ENCODE measurements around the gene NTSR1.

The NTSR1 gene

DNA sequence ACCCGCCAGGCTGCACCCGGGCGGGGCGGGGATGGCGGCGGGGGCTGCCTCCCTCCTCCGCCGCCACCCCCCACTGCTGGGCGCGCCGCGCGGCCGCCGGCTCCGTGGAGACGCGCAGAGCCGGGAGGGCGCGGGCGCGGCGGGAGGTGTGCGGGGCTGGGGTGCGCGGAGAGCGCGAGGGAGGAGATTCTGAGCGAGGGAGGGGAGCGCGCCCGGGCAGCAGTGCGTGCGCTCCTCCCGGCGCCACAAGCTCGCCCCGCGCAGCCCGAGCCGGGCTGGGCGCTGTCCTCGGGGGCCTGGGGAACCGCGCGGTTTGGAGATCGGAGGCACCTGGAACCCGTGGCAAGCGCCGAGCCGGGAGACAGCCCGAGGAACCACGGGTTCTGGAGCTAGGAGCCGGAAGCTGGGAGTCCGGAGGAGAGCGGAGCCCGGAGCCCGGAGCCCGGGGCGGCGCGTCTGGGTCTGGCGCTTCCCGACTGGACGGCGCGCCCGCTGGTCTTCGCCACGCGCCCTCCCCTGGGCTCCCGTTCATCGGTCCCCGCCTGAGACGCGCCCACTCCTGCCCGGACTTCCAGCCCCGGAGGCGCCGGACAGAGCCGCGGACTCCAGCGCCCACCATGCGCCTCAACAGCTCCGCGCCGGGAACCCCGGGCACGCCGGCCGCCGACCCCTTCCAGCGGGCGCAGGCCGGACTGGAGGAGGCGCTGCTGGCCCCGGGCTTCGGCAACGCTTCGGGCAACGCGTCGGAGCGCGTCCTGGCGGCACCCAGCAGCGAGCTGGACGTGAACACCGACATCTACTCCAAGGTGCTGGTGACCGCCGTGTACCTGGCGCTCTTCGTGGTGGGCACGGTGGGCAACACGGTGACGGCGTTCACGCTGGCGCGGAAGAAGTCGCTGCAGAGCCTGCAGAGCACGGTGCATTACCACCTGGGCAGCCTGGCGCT lies at the start of gene NTSR1:
NTSR1 (plus strand) TSS at position 246 of the 946 bp plus-strand sequence; CDS start at position 618, 372 bp downstream.
- no peak for DNase-seq

DNA sequence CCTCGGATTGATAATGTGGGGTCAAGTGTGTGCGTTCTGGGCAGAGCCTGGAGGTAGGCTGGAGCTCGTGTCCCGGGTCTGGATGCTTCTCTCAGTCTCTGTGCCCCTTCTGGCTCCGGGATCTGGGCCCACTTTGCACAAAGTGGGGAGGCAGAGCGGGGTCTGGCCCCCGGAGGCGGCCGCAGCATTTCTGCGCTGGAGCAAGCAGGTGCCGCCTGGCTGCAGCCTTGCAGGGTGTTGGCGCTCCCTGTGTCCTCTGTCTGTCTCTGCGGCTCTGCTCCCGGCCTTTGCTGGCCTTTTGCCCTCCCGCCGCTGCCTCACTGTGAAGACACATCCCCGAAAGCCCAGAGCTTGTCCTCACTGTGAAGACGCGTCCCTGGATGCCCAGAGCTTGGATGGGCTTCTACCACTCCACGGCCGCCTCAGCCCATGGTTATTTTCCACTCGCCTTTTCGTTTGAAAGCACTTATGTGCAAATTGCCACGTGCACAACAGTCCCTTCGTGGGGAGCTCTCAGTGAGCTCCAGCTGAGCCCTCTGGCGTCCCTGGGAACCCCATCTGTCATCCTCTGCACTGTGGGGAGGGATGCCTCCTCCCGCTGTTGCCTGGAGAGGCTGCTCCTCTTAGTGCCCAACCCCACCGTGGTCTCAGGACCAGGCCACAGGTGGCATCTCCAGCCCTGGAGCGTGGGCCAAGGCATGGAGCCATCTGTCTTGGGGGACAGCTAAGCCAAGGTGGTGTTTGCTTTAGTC lies 49.0 kb upstream of the NTSR1 start:
- DNase-seq = no peak

DNA sequence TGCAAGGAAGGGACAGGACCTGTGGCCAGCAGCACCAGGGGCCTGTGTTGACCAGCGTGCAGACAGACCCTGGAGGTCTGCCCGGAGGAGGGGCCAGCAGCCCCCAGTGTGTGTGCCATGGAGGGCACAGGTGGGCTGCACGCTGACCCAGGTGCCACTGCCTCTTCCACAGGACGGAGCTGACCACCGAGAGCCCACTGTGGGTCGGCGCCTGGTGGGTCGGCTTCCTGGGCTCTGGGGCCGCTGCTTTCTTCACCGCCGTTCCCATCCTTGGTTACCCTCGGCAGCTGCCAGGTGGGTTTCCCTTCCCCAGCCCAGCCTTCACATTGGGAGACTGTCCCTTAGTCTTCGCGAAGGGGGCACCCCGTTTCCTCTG lies 48.4 kb upstream of the NTSR1 start:
- no peak for DNase-seq

- DNase-seq = no peak
These were observed 47.9 kb upstream of the NTSR1 start for GRCh38 chr20:62660768-62661167.

DNA sequence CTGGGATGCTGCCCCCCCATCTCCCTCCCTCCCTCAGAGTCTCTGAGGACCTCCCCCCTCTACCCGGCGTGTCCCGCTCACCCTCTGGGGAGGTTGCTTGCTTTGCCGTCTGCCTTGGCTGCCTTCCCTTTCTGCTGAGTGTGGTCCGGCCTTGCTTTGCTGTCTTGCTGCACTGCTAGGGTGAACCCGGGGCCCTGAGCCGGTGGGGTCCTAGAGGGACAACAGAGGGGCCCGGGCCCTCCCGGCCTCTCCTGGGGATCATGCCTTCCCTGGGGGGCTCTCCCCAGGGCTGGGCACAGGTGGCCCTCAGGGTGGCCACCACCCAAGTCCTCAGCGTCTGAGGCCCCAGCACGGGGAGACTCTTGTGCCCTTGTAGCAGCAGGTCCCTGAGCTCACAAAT lies 47.0 kb upstream of the NTSR1 start:
- DNase-seq = no peak

DNA sequence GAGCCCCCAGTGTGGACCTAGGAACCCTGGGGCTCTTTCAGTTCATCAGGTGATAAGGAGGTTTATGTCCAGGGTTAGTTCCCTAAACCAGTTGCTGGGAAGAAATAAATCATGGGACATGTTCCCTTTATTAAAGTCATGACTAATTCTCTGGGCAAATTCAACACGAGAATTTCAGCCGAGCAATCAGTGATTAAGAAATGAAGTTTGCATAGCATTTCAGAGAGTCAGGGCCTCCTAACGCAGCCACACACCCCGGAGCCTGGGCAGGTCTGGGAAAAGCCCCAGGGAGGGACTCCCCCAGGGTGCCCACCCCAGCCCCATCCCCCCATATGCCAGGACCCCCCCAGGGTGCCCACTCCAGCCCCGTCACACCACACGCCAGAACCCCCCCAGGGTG lies 46.2 kb upstream of the NTSR1 start:
- no peak for DNase-seq

DNA sequence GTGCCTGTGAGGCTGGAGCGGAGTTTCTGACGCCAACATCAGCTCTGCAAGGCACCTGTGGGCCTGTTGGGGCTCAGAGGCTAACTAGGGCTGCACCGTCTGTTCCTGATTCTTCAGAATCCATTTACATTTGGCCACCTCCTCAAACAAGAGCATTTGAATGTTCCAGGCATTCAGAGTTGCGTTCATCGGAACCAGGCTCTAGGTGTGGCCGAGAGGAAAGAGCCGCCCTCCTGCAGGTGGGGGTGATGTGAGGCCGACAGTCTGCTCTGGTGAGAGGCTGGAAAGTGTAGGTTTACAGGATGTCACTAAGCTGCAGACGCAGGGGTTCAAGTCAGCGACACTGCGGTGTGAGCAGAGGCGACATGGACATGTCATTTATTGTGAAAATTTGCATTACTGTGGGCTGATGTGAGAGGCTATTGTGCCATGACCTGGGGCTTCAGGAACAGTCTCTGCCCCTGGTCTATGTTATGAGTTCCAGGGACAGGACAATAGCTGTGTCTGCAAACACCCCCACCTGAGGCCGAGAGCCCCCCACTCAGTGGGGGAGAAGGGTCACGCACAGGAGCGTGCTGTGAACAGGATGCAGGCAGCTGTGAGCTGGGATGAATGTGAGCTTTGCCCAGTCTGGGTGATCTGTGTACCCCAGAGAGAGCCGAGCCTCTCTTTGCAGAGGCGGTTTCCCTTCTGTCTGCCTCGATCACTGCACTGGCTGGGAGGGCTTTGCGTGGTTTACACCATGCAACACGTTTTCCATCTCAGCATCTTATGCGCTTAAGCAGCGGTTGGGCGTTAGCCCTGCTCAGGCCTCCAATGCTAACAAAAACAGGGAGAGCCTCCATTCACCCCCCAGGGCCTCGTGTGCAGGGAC lies 45.3 kb upstream of the NTSR1 start:
- DNase-seq = no peak

DNA sequence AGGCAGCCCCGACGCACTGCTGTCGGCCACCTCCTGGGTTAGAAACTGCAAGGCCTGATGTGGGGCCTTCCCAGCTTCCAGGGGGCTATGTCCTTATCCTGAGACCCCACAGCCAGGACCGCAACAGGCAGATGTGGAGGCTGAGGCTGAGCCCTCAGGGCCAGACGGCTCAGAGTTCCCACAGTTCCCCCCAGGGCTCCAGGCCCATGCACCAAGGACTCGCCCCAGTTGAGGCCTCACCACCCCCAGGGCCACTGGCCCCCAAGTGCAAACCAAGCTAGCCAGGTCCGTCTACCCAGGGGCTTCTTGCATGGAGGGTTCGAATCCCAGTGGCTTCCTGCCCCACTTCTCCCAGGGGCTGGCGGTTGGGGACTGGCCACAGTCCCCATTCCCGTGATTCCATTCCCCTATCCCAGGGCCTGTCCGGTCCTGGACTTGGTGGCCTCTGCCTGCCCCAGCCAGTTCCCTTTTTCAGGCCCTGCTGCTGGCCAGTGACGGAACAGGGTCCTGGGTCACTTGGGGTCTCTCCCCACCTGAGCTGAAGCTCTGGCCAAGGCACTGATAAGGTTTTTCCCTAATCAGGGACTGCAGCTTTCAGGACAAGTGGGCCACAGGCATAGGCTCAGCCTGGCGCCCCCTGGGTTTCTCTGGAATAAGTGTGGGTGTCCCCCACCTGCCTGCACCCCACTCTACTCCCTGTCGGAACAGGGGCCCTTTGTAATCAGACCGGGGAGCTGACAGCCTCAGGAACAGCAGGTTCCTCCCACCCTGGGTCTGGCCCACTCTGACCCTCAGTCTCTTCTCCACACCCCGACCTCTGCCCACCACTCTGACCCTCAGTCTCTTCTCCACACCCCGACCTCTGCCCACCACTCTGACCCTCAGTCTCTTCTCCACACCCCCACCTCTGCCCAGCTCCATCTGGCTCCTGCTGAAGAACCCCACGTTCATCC lies 44.3 kb upstream of the NTSR1 start:
- no peak for DNase-seq

DNA sequence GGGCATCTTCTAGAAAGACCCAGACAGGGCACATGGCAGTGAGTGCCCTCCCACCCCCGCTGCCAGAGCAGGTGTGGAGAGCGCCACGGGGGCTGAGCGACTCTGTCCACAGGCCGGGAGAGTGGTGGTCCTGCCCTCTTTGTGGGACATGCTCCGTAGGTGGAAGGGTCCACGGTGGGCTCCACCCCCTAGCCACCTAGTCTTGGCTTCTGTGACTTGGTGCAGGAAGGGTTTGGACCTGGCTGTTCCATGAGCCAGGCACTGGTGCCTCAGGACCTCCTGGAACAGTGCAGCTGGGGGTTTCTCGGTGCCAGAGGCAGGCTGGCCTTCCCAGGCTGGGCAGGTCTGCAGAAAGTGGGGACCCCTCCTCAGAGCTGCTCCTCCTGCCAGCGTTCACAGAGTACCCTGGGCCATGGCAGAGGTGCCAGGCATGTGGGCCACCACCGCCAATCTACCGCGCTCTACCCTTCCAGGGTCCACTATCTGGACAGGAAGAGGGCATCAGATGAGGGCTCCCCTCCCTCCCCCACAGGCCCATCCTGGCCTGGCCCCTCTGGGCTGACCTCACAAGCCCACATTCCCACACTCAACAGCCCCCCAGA lies 43.4 kb upstream of the NTSR1 start:
- no peak for DNase-seq

DNA sequence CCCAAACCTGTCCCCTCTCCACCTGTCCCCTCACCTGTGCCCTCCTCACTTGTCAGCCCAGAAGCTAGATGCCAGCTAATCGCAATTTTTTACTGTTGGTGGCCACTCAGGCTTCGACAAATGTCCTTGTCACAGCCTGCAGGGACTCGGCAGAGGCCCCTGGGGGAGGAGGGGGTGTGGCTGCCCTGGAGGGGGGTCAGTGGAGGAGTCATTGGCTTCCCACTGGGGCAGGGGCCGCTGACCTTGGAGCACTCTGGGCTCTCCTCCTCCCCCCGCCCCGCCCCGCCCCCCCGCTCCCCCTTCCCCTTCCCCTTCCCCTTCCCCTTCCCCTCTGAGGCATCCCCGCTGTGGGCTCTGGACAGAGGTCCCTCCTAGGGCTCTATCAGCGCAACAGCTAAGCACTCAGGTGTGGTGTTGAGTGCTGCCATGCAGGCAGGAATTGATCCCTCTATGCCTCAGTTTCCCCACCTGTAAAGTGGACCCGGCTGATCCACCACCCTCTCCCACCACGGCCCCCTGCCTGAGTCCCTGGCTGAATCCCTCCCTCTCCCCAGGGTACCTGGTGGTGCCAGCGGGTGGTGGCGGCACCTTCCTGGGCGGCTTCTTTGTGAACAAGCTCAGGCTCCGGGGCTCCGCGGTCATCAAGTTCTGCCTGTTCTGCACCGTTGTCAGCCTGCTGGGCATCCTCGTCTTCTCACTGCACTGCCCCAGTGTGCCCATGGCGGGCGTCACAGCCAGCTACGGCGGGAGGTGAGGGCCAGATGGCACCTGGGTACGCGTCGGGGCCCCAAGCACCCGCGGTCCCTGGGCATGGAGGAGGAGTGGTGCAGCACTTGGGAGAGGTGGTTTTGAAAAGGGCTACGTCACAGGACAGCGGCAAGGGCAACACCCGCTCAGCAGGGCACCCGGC lies 42.6 kb upstream of the NTSR1 start:
- no peak for DNase-seq

DNA sequence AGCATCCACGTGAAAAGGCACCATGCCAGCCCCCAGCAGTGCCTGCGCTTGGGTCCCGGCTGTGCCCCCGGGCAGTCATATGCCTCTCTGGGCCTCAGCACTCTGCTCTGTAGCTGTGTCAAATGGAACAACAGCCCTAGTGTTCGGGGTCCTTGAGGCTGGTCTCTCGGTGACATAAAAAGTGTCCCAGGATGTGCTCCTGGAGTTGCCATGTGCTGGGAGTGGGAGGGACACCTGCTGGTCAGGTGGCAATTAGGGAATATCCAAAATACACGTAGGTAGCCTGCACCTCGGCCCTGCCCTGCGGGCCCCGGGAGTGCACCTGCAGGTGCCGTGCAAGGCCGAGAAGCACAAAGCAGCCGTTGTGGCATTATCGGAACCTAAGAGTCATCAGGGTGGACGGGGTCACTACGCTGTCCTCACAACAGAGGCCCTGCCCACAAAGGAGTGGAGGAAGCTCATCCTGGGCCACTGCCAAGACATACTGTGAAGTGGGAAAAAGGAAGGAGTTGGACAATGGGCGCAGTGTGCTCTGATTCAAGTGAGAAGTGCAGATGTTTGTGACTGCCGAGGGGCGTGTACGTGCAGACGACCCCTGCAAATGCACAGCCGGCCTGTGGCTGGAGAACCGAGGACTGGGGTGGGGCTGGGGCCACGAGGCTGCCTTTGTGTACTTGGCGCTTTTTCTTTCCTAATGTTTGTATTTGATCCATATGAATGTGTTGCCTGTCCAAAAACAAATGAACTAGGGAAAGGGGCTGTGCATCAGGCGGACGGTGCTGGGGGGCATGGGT lies 41.7 kb upstream of the NTSR1 start:
- DNase-seq = no peak

DNA sequence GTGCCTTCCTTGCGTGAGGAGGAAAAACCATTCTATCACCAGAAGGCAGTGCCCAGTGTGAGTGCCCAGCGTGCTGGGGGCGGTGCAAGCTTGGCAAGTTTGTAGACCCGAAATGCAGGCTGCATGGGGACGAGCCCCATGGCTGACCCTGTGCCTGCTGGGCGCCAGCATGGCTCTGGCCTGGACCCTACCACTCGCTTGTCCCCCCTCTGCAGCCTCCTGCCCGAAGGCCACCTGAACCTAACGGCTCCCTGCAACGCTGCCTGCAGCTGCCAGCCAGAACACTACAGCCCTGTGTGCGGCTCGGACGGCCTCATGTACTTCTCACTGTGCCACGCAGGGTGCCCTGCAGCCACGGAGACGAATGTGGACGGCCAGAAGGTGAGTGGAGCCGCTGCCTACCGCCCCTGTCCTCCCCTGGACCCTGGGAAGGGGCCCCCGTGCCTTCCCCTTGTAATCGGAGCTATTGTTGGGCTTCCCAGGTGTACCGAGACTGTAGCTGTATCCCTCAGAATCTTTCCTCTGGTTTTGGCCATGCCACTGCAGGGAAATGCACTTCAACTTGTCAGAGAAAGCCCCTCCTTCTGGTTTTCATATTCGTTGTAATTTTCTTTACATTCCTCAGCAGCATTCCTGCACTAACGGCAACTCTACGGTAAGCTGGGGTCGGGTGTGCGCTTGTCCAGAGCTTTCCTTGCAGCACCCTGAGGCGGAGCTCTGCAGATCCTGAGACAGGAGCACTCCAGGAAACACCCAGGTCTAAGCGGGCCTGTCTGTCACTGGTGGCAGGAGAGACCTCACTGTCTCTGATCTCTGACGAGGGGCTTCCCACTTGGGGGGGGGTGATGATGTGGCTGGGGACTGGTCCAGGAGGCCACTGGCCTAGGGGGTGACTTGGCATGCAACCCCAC lies 40.9 kb upstream of the NTSR1 start:
- DNase-seq = no peak

- peak; percentile 41 for DNase-seq
These were observed 40.1 kb upstream of the NTSR1 start for GRCh38 chr20:62668441-62669027.

DNA sequence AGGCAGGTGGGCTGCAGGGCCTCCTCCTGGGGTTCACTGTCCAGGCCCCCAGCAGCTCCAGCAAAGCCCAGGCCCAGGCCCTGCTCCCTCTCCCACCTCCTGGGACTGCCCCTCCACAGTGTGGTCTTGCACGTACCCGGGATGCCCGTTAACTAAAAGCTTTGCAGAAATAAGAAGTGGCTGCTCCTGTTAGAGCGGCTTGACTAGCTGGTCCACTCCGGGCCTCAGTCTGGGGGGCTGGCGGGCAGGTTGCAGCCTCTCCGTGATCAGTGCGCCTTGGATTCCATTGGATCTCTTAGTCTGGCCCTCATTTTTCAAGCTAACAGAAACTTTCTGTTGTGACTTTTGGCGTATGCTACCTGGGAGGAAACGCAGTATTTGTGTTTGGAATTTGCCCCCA lies 39.4 kb upstream of the NTSR1 start:
- DNase-seq = no peak

GRCh38 chr20:62670156-62670555 lies 38.5 kb upstream of the NTSR1 start:
- DNase-seq = no peak

DNA sequence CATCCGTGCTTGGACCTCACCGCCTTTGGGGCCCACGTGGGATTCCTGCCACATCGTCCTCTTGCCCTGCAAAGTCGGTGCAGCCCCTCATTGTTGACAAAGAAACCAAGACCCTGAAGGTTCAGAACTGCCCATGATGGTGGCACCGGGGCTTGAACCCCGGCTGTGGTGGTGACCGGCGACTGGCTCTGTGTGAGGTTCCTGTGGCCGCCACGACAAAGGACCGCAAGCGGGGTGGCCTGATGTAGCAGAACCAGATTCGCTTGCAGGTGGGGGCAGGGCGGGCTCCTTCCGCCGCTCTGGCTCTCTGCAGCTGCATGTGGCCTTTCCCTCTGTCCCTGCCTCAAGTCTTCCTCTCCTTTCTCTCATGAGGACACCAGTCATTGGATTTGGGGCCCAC lies 37.6 kb upstream of the NTSR1 start:
- no peak for DNase-seq

DNA sequence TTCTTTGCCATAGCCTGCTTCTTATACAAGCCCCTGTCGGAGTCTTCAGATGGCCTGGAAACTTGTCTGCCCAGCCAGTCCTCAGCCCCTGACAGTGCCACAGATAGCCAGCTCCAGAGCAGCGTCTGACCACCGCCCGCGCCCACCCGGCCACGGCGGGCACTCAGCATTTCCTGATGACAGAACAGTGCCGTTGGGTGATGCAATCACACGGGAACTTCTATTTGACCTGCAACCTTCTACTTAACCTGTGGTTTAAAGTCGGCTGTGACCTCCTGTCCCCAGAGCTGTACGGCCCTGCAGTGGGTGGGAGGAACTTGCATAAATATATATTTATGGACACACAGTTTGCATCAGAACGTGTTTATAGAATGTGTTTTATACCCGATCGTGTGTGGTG lies 36.9 kb upstream of the NTSR1 start:
- no peak for DNase-seq

DNA sequence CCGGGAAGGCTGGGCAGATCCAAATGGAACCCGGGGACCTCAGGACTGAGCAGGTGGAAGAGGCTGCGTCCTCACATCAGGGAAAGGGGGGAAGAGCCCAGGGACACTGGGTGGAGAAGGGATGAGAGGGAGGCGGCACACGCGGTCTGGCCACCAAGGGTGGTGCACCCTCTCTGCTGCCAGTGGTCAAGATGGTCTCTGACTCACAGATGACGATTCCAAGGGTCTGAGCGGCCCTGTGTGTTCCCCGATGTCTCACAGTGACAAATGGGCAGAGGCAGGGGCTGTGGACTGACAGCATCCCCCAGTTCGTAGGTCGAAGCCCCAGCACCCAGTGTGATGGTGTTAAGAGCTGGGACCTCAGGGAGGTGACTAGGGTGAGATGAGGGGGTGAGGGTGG lies 34.3 kb upstream of the NTSR1 start:
- no peak for DNase-seq

Data from activated CD4-positive, alpha-beta T cell treated with anti-CD3 and anti-CD28 coated beads, Interleukin-2, amount 50 U/mL, for 1 hour (primary cell).